HL-60/S4 treated with retinoic acid at 250 ng/mL for 4 days and 3 days (cell line): ENCODE results near the gene TBCC.

Experiments
- in situ Hi-C: fragments of 300-500 bp; cut with MboI; formaldehyde crosslinking; loops from 2 replicates; pipeline ENCODE4 v1.7.0; 2022; ENCODE audit warnings: low sequenced_read_pairs

The TBCC gene

DNA sequence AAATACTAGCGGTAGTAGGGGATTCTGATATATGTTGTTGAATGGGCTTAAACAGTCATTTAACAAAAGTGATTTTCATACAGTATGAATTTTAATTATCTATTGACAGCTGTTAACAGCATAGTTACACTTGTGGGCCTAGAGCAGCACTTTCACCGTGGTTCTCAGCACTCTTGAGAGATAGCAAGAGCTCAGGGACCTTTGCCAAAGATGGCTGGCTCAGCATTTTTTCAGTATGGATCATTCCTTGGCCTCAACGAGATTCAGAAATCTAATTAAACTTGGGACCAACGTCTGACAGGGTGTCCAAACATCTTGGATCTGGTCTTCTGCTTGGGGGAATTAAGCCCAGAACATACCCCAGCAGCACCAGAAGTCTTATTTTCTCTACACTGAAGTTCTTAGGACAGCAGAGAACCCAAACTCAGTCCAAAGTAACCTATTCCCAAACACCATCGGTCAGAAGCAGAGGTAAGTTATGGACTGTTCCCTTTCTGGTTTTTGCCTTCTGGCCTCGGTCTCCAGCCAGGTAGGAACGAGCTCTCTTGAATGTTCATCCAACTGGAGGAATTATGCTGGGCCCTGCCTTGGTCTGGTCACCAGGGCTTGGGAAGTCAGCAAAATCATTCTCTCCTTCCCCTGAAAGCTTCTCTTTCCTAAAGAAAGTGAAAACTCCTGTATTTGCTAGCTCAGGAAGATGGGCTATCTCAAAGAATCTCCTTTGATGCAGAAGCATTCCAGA, 49.2 kb downstream of the TBCC start:
- in situ Hi-C loops: no loop called here

GRCh38 chr6:42694586-42694985, 51.3 kb downstream of the TBCC start:
- in situ Hi-C loops: no loop called here
